IPS DF 19.7 (cell line): ENCODE results near the gene NTN3.

Experiments used
- DNase-seq: peaks from one replicate; pipeline ENCODE4 v3.0.0-alpha.2; 2013; ENCODE audit warnings: low read depth, low spot score

The NTN3 gene

GRCh38 chr16:2497116-2497630, 26.1 kb downstream of the NTN3 start:
- no peak for DNase-seq

- DNase-seq: no peak
These were observed 26.8 kb downstream of the NTN3 start for GRCh38 chr16:2497695-2498484.

GRCh38 chr16:2498531-2499253, 27.6 kb downstream of the NTN3 start:
- DNase-seq: no peak

- no peak for DNase-seq
These were observed 28.4 kb downstream of the NTN3 start for GRCh38 chr16:2499454-2499853.

GRCh38 chr16:2499890-2500429, 28.9 kb downstream of the NTN3 start:
- DNase-seq: no peak

GRCh38 chr16:2500430-2500917, 29.4 kb downstream of the NTN3 start:
- no peak for DNase-seq

- DNase-seq: no peak
These were observed 30.0 kb downstream of the NTN3 start for GRCh38 chr16:2500918-2501750.

GRCh38 chr16:2501946-2502895, 31.1 kb downstream of the NTN3 start:
- DNase-seq: no peak

- DNase-seq: no peak
These were observed 34.6 kb downstream of the NTN3 start for GRCh38 chr16:2505695-2506094.

GRCh38 chr16:2507052-2507659, 36.1 kb downstream of the NTN3 start:
- no peak for DNase-seq

- DNase-seq: no peak
These were observed 36.6 kb downstream of the NTN3 start for GRCh38 chr16:2507665-2508064.

GRCh38 chr16:2508722-2509400, 37.8 kb downstream of the NTN3 start:
- DNase-seq: no peak

GRCh38 chr16:2511128-2511800, 40.2 kb downstream of the NTN3 start:
- DNase-seq: no peak

GRCh38 chr16:2511996-2512734, 41.1 kb downstream of the NTN3 start:
- no peak for DNase-seq

- no peak for DNase-seq
These were observed 41.8 kb downstream of the NTN3 start for GRCh38 chr16:2512735-2513404.

- no peak for DNase-seq
These were observed 42.6 kb downstream of the NTN3 start, which contains the start of gene ATP6V0C for GRCh38 chr16:2513405-2514332. ATP6V0C (plus strand) TSS chr16:2513952; CDS start chr16:2514104, 152 bp downstream.
